ENCODE measurements around the gene PVR.
"Not testable (repeated sequence)": the region's sequence is repeated elsewhere in the genome, so short reads cannot be mapped to it uniquely, and the experiment has no call there.

Gene PVR

DNA sequence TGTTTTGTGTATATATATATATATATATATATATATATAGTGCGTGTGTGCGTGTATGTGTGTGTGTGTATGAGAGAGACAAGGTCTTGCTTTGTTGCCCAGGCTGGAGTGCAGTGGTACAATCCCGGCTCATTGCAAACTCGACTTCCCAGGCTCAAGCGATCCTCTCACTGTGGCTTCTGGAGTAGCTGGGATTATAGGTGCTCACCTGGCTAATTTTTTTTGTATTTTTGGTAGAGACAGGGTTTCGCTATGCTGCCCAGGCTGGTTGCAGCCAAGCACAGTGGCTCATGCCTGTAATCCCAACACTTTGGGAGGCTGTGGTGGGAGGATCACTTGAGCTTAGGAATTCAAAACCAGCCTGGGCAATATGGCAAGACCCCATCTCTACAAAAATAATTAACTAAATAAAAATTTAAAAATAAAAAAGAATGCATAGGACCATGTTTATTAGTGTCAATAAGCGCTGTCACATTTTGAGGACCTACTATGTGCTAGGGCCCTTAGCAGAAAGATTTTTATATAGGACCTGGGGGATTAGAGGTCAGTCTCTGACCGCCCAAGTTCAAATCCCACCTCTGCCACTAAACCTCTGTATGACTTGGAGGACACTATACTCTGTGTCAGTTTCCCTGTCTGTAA, 1.8 kb downstream of the PVR start:
- no peak for DNase-seq (ENCODE audit: low read depth in 2 of 2)

DNA sequence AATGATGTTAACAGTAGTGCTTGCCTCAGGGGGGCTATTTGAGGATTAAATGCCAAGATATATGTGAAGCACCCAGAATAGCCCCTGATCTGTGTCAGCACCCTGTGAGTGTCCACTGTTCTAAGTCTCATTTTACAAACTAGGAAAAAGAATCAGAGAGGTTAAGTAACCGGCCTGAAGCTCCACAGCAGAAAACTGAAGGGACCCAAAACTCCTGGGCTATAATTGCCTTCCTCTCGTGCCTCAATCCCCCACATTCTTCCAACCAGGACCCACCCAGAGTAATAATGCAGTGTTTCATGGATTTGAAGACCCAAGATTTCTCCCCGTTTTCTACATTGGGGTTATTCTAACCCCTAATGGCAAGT, 2.3 kb downstream of the PVR start:
- DNase-seq (ENCODE audit: low read depth in 2 of 2): no peak

DNA sequence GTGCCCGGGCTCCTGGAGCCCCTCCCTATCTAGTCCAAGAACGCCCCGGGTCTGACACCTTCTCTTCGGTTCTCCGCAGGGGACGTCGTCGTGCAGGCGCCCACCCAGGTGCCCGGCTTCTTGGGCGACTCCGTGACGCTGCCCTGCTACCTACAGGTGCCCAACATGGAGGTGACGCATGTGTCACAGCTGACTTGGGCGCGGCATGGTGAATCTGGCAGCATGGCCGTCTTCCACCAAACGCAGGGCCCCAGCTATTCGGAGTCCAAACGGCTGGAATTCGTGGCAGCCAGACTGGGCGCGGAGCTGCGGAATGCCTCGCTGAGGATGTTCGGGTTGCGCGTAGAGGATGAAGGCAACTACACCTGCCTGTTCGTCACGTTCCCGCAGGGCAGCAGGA, 3.4 kb downstream of the PVR start:
- no peak for DNase-seq (ENCODE audit: low read depth in 2 of 2)

DNA sequence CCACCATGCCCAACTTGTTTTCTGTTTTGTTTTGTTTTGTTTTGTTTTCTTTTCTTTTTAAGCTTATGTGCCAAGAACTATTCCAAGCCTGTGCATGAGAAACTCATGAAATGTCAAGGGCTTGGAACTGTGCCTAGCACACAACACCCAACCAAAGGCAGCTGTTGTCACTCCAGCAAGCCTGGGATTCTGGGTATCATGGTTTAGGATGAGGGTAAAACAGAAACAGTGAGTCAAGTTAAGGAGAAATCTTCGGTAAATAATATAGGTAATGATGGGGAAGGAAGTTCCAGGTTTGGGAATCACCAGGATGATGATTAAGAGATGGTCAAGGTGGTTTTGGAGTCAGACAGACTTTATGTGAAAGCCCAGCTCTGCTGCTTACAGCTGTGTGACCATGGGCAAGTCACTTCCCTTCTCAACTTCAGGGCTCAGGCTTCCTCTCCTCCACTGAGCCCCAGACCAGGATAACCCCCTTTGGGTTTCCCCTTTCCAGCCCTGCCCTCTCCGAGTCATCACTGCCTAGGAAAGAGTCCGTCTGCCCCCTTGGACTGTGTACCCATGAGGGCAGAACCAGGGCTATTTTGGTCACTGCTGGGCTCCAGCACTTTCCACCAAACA, 5.0 kb downstream of the PVR start:
- no peak for DNase-seq (ENCODE audit: low read depth in 2 of 2)

DNA sequence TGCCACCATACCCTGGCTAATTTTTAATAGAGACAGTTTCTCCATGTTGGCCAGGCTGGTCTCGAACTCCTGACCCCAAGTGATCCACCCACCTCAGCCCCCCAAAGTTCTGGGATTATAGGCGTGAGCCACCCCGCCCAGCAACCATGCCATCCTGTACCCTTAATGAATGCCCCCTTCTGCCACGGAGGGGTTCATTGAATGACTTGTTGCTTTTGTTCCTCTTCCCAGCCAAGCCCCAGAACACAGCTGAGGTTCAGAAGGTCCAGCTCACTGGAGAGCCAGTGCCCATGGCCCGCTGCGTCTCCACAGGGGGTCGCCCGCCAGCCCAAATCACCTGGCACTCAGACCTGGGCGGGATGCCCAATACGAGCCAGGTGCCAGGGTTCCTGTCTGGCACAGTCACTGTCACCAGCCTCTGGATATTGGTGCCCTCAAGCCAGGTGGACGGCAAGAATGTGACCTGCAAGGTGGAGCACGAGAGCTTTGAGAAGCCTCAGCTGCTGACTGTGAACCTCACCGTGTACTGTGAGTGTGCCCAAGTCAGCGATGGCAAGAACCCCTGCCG, 6.0 kb downstream of the PVR start:
- no peak for DNase-seq (ENCODE audit: low read depth in 2 of 2)

DNA sequence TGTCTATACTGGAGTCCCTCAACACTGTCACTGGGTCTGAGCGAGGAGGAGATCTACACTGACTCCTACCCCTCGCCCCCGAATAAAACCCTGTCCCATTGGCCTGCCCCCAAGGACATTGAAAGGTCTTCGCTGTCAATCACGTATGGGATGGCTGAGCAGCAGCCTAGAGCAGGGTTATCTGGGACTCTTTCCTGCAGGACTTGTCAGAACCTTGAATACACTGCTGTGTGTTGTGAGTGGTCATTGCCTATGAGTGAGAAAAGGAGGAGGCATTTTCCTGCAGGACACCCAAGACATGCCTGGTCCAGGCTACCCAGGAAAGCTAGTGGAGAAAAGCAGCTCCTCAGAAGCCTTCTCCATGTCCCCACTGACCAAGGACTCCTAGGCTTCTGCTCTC, 9.6 kb downstream of the PVR start:
- DNase-seq (ENCODE audit: low read depth in 2 of 2): no peak

DNA sequence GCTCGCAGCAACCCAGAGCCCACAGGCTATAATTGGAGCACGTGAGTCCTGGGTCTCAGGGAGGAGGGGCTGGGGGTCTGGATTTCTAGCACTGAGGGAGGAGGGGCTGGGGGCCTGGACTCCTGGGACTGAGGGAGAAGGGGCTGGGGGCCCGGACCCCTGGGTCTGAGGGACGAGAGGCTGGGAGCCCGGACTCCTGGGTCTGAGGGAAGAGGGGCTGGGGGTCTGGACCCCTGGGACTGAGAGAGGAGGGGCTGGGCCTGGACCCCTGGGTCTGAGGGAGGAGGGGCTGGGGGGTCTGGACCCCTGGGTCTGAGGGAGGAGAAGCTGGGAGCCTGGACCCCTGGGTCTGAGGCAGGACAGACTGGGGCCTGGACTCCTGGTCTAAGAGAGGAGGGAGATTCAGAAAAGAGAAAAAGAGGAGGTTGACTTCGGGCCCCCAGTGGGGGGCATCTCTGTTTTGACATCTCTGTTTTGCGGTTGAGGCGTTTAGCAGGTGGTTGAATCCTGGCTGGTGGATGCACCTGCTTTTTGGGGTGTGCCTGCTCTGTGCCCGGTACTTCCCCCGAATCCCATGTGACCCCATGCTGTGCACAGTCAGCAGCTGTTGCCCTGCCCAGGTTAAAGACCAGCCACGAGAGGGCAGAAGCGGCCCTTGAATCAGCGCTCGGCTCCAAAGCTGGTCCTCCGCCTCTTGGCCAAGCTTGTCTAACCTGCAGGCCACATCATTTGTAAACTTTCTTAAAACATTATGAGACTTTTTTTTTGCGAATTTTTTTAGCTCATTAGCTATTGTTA, 10.5 kb downstream of the PVR start:
- peak; percentile 55 to 61 for DNase-seq (ENCODE audit: low read depth in 2 of 2)

DNA sequence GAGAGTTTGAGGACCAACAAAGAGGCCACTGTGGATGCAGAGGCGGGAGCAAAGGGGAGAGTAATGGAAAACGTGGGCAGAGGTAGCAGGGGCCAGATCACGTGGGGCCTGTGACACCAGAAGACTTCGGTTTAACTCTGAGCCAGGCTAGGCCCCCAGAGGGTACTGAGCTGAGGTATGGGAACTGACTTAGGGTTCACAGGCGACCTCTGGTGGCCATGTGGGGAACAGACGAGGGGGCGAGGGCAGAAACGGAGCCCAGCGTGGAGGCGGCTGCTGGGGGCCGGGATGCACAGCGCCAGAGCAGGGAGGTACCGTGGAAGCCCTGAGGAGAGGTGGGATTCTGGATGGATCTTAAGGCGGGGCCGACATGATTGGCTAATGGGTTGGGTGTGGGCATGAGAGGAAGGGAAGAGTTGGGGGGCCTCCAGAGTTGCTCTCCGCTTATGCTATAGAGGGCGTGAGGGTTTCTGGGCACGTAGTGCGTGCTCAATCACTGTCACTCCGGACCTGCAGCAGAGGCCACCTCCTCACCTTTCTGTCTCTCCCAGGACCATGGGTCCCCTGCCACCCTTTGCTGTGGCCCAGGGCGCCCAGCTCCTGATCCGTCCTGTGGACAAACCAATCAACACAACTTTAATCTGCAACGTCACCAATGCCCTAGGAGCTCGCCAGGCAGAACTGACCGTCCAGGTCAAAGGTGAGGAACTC, 13.7 kb downstream of the PVR start:
- DNase-seq (ENCODE audit: low read depth in 2 of 2): peak; percentile 42 to 50

DNA sequence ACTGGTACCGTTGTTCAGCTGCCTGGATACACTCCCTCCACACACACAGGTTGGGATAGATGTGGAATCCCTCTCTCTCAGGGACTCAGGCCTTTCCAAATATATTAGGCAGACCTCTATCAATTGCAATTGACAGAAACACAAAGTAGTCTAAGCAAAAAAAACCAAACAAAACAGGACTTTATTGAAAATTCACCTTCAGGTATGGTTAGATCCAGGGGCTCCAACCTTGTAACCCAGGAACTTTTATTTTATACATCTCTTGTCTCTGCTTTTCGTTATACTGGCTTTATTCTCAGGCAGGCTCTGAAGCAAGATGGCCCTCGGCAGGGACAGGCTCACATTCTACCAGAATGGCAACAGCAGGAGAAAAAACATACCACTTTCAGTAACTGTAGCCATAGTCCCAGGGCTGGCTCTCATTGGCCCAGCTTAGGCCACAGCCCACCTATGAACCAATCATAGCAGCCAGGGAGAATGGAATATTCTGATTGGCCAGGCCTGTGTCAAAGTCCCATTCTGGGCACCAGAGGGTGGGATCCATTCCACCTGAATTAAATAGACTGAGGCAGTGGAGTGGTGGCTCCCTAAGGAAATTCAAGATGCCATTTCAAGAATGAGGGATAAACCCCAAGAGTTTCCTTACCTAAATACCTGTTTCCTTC, 14.5 kb downstream of the PVR start:
- no peak for DNase-seq (ENCODE audit: low read depth in 2 of 2)

DNA sequence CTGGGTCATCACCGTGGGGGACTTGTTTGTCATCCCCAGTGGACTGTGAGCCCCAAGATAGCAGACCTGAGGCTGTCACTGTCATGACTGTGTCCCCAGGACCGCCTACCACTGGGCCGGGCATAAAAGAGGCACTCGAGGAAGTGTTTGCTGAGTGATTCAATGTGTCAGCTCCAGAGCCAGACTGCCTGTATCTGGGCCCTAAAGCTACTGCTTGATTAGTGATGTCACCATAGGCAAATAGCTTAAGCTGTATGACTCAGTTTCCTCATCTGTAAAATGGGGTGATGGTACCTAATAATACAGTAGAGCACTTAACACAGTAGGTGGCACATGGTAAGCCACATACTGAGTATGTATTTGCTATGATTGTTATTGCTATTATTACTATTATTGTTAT, 16.4 kb downstream of the PVR start:
- DNase-seq (ENCODE audit: low read depth in 2 of 2): no peak

DNA sequence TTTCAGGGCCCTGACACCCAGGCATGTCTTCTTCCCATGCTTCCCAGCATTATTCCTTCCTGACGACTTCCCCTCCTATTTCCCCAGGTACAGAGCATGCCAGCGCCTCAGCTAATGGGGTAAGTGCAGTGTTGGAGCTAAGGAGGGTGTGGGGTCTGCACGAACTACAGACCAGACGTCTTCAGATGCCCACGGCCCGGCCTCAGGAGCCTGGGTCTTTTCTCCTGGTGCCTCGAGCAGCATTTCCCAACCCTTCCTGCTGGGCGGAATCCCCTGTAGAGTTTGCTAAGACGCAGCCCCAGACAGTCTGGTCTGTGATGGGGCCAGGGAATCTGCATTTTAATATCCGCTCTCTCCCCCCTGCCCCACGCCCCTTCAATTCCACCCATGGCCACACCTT, 17.5 kb downstream of the PVR start:
- DNase-seq (ENCODE audit: low read depth in 2 of 2): no peak

DNA sequence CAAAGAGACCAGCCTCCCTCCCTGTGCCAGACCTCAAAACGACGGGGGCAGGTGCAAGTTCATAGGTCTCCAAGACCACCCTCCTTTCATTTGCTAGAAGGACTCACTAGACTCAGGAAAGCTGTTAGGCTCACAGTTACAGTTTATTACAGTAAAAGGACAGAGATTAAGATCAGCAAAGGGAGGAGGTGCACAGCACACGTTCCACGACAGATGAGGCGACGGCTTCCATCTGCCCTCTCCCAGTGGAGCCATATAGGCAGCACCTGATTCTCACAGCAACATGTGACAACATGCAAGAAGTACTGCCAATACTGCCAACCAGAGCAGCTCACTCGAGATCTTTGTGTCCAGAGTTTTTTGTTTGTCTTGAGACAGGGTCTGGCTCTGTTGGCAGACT, 18.2 kb downstream of the PVR start:
- DNase-seq (ENCODE audit: low read depth in 2 of 2): no peak

DNA sequence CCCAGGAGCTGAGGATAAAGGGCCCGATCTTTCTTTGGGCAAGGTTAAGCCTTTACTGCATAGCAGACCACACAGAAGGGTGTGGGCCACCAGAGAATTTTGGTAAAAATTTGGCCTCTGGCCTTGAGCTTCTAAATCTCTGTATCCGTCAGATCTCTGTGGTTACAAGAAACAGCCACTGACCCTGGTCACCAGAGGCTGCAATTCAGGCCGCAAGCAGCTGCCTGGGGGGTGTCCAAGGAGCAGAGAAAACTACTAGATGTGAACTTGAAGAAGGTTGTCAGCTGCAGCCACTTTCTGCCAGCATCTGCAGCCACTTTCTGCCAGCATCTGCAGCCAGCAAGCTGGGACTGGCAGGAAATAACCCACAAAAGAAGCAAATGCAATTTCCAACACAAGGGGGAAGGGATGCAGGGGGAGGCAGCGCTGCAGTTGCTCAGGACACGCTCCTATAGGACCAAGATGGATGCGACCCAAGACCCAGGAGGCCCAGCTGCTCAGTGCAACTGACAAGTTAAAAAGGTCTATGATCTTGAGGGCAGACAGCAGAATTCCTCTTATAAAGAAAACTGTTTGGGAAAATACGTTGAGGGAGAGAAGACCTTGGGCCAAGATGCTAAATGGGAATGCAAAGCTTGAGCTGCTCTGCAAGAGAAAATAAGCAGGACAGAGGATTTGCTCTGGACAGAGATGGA, 19.1 kb downstream of the PVR start:
- DNase-seq (ENCODE audit: low read depth in 2 of 2): no peak

DNA sequence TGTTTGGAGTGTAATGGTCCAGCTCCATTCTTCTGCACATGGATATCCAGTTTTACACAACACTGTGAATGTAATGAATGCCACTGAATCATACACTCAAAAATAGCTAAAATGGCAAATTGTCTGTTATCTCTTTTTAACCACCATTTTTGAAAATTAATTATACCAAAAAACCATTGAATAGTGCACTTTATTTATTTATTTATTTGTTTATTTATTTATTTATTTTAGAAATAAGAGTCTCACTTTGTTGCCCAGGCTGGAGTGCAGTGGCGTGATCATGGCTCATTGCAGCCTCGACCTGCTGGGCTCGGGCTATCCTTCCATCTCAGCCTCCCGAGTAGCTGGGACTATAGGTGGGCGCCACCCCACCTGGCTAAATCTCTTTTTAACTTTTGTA, 20.3 kb downstream of the PVR start:
- no peak for DNase-seq (ENCODE audit: low read depth in 2 of 2)

DNA sequence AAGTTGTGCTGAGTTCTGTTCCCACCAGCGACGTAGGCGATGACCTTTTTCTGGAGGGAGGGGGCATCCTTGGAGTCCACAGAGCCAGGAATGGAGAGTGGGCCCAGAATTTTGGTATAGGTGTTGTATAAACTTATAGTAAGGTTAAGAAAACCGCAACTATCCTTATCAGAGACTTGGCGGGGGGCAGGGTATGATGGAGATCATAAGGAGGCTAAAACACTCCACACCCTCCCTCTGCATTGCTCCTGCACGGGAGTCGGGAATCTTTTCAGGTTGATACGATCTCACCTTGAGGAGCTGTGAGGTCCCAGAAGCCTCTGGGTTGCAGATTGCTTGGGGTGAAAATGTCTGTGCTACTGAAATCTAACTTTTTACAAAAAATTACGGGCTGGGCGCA, 21.3 kb downstream of the PVR start:
- DNase-seq (ENCODE audit: low read depth in 2 of 2): no peak

DNA sequence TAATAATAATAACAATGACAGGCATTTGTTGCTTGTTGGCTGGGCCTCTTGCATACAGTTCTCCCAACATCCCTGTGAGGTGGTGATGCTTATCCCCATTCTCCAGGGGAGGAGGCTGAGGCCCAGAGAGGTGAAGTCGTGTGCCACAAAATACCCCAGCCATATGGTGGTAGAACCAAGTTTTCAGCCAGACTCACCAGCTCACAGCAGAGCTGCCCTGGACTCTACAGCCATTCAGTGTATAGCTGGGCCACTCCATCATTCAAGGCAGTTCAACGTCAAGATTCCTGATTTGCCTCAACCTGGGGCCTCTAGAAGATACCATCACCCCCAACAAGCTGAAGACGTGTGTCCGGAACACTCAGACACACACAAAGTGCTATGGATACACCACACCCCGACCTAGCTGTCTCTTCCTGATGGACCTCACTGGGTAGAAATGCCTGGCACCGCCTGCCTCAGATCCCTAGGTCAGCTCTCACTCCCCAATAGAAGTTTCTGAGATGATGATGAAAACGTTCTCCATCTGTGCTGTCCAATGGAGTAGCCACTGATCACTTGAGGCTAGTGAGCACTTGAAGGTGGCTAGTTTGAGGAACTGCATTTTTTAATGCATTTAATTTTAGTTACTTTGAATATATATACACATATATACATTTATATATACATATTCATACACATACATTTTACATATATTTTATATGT, 23.3 kb downstream of the PVR start:
- no peak for DNase-seq (ENCODE audit: low read depth in 2 of 2)

DNA sequence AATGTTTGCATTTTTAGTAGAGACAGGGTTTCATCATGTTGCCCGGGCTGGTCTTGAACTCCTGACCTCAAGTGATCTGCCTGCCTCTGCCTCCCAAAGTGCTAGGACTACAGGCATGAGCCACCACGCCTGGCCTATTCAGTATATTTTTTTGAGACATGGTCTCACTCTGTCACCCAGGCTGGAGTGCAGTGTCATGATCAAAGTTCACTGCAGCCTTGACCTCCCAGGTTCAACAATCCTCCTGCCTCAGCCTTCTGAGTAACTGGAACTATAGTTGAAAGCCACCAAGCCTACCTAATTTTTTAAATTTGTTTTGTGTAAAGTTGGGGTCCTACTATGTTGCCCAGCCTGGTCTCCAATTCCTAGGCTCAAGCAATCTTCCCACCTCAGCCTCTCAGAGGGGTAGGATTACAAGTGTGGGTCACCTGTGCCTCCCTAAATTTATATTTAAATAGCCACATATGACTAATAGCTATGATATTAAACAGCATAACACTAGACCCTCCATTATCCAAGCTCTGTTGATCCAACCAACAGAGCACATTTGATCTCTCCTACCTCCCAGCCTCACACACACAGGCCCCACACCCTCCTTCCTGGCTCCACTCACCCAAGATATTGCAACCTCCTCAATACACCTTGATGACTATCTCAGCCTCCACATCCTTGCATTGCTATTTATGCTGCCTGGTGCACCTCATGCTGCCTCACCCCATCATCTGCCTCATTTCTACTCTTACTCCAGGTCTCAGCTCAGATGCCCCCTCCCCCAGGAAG, 25.5 kb downstream of the PVR start:
- no peak for DNase-seq (ENCODE audit: low read depth in 2 of 2)

DNA sequence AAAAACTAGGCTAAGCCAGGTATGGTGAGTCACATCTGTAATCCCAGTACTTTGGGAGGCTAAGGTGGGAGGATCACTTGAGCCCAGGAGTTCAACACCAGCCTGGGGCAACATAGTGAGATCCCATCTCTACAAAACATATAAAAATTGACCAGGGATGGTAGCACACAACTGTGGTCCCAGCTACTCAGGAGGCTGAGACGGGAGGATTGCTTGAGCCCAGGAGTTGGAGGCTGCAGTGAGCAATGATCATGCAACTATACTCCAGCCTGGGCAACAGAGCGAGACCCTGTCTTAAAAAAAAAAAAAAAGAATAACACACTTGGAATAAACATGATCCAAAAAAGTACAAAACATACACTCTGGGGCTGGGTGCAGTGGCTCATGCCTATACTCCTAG, 26.3 kb downstream of the PVR start:
- DNase-seq (ENCODE audit: low read depth in 2 of 2): not testable (repeated sequence)

DNA sequence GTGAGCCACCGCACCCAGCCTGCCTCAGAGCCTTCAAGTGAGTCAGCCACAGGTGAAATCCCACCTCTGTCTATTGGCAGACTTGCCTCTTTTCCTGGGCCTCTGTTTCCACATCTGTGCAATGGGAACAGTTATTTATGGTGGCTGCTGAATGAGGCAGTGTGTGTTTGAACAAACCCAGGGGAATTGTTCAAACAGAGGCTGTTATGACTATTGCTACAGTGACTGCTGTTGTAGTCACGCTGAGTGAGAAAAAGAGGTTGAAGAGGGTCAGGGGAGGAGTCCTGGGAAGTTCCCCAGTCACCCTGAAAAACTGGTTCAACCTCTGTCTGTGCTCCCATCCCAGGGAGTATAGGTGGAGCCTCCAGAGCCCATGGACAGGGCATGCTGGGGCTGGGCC, 27.7 kb downstream of the PVR start, which contains the start of gene CEACAM19:
TSS of gene CEACAM19 (plus strand) at position 83 of the 400 bp plus-strand sequence. CDS start 450 bp downstream, outside the sequence.
- no peak for DNase-seq (ENCODE audit: low read depth in 2 of 2)

DNA sequence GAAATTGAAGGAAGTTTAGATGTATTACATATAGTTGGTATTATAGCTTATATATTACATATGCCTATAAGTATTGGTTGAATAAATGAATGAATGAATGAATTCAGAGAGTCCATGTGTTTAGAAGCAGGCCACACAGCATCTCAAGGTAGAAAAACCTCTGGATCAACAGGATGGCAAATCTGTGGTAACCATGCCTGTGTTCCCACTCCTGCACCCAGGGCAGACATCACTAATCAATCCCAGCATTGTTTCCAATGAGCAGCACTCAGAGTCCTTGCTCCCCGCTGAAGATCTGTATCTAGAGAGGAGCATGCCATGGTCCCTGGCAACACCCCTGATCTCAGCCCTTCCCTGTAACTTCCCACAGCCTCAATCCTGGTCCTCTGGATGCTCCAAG, 28.5 kb downstream of the PVR start:
- no peak for DNase-seq (ENCODE audit: low read depth in 2 of 2)

Measured in stimulated activated CD8-positive, alpha-beta memory T cell treated with anti-CD3 and anti-CD28 coated beads, Interleukin-15, amount 100 ng/mL, for 48 hours (primary cell).